C4-2B (cell line): ENCODE data around the gene DRP2.

Experiments
- ZFX ChIP-seq: fragments of 450-650 bp; IDR thresholded peaks from 2 replicates; pipeline ENCODE4 v1.6.1; 2017
- TF ChIP-seq, protein P1 (sequence below): fragments of 450-650 bp; conservative IDR thresholded peaks from 2 replicates; pipeline ENCODE4 v1.5.1; 2017; ENCODE audit warnings: mild to moderate bottlenecking

DNA sequence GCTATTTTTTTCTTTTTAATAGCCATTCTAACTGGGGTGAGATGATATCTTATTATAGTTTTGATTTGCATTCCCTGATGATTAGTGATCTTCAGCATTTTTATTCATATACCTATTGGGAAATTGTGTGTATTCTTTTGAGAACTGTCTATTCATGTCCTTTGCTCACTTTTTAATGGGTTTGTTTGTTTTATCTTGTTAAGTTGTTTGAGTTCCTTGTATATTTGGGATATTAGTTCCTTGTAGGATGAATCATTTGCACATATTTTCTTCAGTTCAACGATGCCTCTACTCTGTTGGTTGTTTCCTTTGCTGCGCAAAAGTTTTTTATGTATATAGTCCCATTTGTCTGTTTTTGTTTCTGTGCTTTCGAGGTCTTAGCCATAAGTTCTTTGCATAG is 43.1 kb upstream of the DRP2 start:
- TF ChIP-seq, protein P1, sequence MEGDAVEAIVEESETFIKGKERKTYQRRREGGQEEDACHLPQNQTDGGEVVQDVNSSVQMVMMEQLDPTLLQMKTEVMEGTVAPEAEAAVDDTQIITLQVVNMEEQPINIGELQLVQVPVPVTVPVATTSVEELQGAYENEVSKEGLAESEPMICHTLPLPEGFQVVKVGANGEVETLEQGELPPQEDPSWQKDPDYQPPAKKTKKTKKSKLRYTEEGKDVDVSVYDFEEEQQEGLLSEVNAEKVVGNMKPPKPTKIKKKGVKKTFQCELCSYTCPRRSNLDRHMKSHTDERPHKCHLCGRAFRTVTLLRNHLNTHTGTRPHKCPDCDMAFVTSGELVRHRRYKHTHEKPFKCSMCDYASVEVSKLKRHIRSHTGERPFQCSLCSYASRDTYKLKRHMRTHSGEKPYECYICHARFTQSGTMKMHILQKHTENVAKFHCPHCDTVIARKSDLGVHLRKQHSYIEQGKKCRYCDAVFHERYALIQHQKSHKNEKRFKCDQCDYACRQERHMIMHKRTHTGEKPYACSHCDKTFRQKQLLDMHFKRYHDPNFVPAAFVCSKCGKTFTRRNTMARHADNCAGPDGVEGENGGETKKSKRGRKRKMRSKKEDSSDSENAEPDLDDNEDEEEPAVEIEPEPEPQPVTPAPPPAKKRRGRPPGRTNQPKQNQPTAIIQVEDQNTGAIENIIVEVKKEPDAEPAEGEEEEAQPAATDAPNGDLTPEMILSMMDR: no peak
- TF ChIP-seq ZFX: no peak
